RWPE2 (cell line): ENCODE measurements around the gene RNF220.
A peak's percentile ranks its signal among the peaks of the same experiment; 100 is the strongest.

Experiments
- ATAC-seq: fragments of 200-7000 bp; cut with Tn5 transposase; 3 replicates; pipeline ENCODE4 v1.9.1; 2021; ENCODE audit warnings: low read depth
- DNase-seq: peaks from one replicate; pipeline ENCODE4 v3.0.0-alpha.2; 2020; ENCODE audit warnings: low spot score
- H3K27ac ChIP-seq: fragments of 450-650 bp; 2 replicates; pipeline ENCODE4 v1.5.1; 2017; ENCODE audit warnings: mild to moderate bottlenecking; ENCODE audit not compliant: poor library complexity, severe bottlenecking
- H3K27me3 ChIP-seq: fragments of 250-450 bp; sonication (Bioruptor Pico); 2 replicates; pipeline ENCODE4 v1.5.1; 2021; ENCODE audit warnings: mild to moderate bottlenecking, moderate library complexity; ENCODE audit not compliant: insufficient read depth, poor library complexity, severe bottlenecking
- H3K36me3 ChIP-seq: fragments of 250-450 bp; sonication (Bioruptor Pico); 2 replicates; pipeline ENCODE4 v1.5.1; 2020; ENCODE audit warnings: low read depth, mild to moderate bottlenecking, moderate library complexity
- H3K4me1 ChIP-seq: fragments of 250-450 bp; sonication (Bioruptor Pico); 2 replicates; pipeline ENCODE4 v1.5.1; 2021; ENCODE audit warnings: mild to moderate bottlenecking, moderate library complexity; ENCODE audit not compliant: insufficient read depth, poor library complexity, severe bottlenecking
- H3K4me3 ChIP-seq: fragments of 250-450 bp; sonication (Bioruptor Pico); 2 replicates; pipeline ENCODE4 v1.5.1; 2021; ENCODE audit warnings: mild to moderate bottlenecking, moderate library complexity; ENCODE audit not compliant: severe bottlenecking
- H3K9me3 ChIP-seq: fragments of 250-450 bp; sonication (Bioruptor Pico); 2 replicates; pipeline ENCODE4 v1.5.1; 2021; ENCODE audit warnings: mild to moderate bottlenecking, moderate library complexity; ENCODE audit not compliant: severe bottlenecking
- TF ChIP-seq, protein P1 (sequence below): fragments of 450-650 bp; IDR thresholded peaks from one replicate; pipeline ENCODE4 v1.5.1; 2017; ENCODE audit warnings: mild to moderate bottlenecking, moderate library complexity; ENCODE audit not compliant: poor library complexity, severe bottlenecking

Gene RNF220

GRCh38 chr1:44575396-44575795 is 170.3 kb downstream of the RNF220 start:
- Histone ChIP-seq H3K27me3 (no peaks in the 10 kb centered on the region), H3K4me3 (no peak overlapping the region), H3K9me3 (no peaks in the 10 kb centered on the region), H3K4me1 (peaks cover 3% of the 10 kb centered on the region), H3K27ac (no peak overlapping the region), H3K36me3 (no peaks in the 10 kb centered on the region)
- TF ChIP-seq, protein P1, sequence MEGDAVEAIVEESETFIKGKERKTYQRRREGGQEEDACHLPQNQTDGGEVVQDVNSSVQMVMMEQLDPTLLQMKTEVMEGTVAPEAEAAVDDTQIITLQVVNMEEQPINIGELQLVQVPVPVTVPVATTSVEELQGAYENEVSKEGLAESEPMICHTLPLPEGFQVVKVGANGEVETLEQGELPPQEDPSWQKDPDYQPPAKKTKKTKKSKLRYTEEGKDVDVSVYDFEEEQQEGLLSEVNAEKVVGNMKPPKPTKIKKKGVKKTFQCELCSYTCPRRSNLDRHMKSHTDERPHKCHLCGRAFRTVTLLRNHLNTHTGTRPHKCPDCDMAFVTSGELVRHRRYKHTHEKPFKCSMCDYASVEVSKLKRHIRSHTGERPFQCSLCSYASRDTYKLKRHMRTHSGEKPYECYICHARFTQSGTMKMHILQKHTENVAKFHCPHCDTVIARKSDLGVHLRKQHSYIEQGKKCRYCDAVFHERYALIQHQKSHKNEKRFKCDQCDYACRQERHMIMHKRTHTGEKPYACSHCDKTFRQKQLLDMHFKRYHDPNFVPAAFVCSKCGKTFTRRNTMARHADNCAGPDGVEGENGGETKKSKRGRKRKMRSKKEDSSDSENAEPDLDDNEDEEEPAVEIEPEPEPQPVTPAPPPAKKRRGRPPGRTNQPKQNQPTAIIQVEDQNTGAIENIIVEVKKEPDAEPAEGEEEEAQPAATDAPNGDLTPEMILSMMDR: no peak
- no peak for DNase-seq
- ATAC-seq: no peak

DNA sequence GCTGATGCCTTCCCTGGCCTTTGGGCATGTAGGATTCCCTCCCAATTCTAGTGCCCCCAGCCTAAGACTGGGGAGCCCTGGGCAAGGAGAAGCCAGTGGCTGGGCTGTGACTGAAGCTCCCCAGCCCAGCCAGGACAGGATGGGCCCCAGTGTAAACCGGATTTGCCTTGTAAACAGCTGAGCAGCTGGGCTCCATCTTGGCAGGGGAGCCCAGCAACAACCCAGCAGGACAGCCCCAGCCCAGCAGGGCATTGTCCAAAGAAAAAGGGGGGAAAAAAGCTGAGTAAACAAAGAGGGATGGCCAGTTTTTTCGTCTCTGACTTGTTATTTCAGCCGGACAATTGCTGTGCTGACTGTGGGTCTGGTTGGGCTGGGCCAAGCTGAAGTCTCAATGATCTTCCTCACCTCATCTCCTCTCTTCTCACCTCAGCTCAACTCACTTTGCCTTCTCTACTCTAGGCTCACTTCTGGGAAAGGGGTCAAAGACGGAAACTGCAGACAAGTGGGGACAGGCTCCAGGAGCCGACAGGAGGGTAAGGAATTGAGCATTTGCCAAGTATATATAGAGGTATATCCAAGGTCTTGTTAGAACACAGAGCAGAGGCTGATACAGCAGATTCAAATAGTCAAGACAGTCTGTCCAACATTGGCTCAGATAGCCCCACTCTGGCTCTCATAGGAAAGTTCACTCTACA is 171.5 kb downstream of the RNF220 start:
- Histone ChIP-seq H3K27me3 (no peaks in the 10 kb centered on the region), H3K36me3 (no peaks in the 10 kb centered on the region), H3K4me1 (peaks cover 3% of the 10 kb centered on the region), H3K9me3 (no peaks in the 10 kb centered on the region), H3K27ac (no peak overlapping the region), H3K4me3 (no peak overlapping the region)
- TF ChIP-seq, protein P1: no peak
- DNase-seq: no peak
- ATAC-seq: 0 out of 3 replicates have a peak, but pooled peaks have one; percentile 19

DNA sequence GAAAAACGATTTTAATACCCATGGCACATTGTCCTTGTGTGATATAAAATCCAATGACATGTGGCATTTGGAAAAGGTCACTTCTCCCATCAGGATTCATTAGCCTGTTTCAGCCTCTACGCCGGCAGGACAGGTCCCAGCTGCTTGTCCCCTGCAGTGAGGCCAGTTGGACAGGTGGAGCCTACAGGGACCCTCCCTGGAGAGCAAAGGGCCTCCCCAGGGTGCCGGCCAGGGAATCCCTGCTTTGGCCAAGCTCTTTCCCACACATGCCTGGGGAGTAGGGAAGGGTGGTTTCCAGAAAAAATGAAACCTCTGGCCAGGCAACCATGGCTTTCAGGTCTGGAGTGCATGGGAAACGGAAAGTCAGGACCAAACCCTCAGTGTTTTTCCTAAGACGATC is 176.2 kb downstream of the RNF220 start:
- Histone ChIP-seq H3K27me3 (no peaks in the 10 kb centered on the region), H3K27ac (no peak overlapping the region), H3K9me3 (no peaks in the 10 kb centered on the region), H3K4me1 (peaks cover 3% of the 10 kb centered on the region), H3K4me3 (no peak overlapping the region), H3K36me3 (no peaks in the 10 kb centered on the region)
- no peak for DNase-seq
- ATAC-seq: no peak
- TF ChIP-seq, protein P1: no peak

DNA sequence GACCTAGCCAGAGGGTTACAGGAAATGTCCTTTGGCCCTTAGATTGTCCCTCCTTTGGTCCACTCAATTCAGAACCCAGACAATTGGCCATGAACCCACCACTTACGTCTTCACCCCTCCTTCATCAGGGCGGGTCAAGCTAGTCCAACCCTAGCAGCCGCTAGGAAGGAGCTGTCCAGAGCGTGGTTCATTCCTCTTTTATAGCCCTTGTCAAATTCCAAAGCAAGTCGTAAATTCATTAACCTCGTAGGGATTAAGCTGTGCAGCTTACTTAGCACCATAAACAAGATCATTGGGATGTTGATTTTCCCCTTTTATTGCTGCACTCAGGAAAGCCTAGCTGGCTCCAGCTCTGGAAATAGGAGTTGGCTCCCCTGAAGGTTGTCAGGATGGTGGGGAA is 179.1 kb downstream of the RNF220 start:
- TF ChIP-seq, protein P1: no peak

GRCh38 chr1:44585315-44585920 is 180.4 kb downstream of the RNF220 start:
- Histone ChIP-seq H3K9me3 (no peaks in the 10 kb centered on the region), H3K27me3 (no peaks in the 10 kb centered on the region), H3K36me3 (no peaks in the 10 kb centered on the region), H3K27ac (no peak overlapping the region), H3K4me3 (no peak overlapping the region), H3K4me1 (no peaks in the 10 kb centered on the region)
- TF ChIP-seq, protein P1: no peak
- ATAC-seq (no peak), DNase-seq (no peak)

More for the DNA sequence above, 179.1 kb downstream of the RNF220 start:
- H3K27me3 ChIP-seq: no peaks in the 10 kb centered on the region
- H3K36me3 ChIP-seq: no peaks in the 10 kb centered on the region
- ATAC-seq: no peak
- no peak overlapping the region for H3K4me3 ChIP-seq
- no peak for DNase-seq
- no peaks in the 10 kb centered on the region for H3K4me1 ChIP-seq
- no peaks in the 10 kb centered on the region for H3K9me3 ChIP-seq
- H3K27ac ChIP-seq: no peak overlapping the region
